Breast epithelium (tissue), 3 donors: Measurements from ENCODE around the gene CST8.

ENCODE experiments used
- POLR2A ChIP-seq: fragments of 450-650 bp; IDR thresholded peaks from one replicate; pipeline ENCODE4 v1.6.1; 2016; ENCODE audit warnings: antibody characterized with exemption, mild to moderate bottlenecking, moderate library complexity
- TF ChIP-seq, protein P1 (sequence below), 3 donors: fragments of 450-650 bp; IDR thresholded peaks; one replicate each; pipeline ENCODE4 v1.5.1; 2016 to 2017; ENCODE audit warnings: antibody characterized with exemption in 3 of 3, mild to moderate bottlenecking in 3 of 3, moderate library complexity in 3 of 3

DNA sequence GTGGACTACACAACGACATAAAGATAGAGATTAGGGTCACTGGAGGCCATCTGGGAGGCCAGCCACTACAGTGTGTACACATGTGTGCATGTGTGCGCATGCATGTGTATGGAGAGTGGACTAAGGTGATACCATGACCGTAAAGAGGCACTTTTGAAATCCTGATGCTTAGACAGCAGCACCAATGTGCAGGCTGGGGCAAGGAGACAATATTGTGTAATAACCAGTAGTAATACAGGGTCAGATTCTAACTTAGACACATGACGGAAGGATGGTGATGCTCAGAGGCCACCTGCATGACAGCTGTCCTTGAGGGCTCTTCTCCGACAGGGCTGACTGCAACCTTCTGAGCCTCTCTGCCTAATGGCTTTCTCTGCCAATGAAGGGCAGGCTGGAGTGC, 51.9 kb downstream of the CST8 start:
- TF ChIP-seq POLR2A, result no peak
- TF ChIP-seq, protein P1, sequence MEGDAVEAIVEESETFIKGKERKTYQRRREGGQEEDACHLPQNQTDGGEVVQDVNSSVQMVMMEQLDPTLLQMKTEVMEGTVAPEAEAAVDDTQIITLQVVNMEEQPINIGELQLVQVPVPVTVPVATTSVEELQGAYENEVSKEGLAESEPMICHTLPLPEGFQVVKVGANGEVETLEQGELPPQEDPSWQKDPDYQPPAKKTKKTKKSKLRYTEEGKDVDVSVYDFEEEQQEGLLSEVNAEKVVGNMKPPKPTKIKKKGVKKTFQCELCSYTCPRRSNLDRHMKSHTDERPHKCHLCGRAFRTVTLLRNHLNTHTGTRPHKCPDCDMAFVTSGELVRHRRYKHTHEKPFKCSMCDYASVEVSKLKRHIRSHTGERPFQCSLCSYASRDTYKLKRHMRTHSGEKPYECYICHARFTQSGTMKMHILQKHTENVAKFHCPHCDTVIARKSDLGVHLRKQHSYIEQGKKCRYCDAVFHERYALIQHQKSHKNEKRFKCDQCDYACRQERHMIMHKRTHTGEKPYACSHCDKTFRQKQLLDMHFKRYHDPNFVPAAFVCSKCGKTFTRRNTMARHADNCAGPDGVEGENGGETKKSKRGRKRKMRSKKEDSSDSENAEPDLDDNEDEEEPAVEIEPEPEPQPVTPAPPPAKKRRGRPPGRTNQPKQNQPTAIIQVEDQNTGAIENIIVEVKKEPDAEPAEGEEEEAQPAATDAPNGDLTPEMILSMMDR (IDR thresholded peaks at IDR 0.05), result no peak
